ENCODE results near the gene FNDC11.

- TF ChIP-seq CTCF (IDR thresholded peaks at IDR 0.05) (no peak), POLR2A (IDR thresholded peaks at IDR 0.05) (no peak)
These were observed 26.8 kb upstream of the FNDC11 start for GRCh38 chr20:63527184-63527583.
